Retinal pigment epithelial cell (primary cell): Measurements from ENCODE around the gene NACC2.

ENCODE experiments used
- DNase-seq: peaks from one replicate; pipeline ENCODE4 v3.0.0-alpha.2; 2010; ENCODE audit warnings: low read depth
- H3K4me3 ChIP-seq: 2 replicates; pipeline ENCODE4 v1.5.1; 2011; ENCODE audit warnings: mild to moderate bottlenecking, low read length, control low read depth, moderate library complexity
- TF ChIP-seq, protein P1 (sequence below): conservative IDR thresholded peaks from 2 replicates; pipeline ENCODE4 v1.5.1; 2011; ENCODE audit warnings: low read depth, low read length, control low read depth, inconsistent platforms

NACC2 gene

DNA sequence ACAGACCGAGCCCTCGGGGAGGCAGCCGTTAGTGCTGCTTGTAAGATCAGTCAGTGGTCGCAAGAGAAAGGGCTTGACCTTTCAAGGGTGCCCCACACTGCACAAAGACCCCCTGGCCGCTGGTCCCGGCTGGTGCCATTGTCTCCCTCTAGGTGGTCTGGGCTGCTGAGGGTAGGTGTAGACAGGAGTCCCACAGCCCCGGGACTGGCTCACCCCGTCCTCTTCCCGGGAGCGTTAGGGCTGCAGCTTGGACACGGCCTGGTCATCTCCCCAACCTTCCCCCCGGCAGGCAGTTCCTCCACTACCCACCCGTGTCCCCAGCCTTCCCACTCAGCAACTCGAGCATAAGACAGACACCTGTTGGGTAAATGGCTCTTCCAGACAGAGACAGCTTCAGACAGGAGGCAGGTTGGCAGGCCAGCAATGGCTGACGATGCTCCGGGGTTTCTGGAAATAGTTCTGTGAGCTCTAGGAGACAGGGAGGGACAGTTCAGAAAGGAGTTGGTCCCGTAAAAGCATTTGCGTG, 38.9 kb upstream of the NACC2 start:
- TF ChIP-seq, protein P1, sequence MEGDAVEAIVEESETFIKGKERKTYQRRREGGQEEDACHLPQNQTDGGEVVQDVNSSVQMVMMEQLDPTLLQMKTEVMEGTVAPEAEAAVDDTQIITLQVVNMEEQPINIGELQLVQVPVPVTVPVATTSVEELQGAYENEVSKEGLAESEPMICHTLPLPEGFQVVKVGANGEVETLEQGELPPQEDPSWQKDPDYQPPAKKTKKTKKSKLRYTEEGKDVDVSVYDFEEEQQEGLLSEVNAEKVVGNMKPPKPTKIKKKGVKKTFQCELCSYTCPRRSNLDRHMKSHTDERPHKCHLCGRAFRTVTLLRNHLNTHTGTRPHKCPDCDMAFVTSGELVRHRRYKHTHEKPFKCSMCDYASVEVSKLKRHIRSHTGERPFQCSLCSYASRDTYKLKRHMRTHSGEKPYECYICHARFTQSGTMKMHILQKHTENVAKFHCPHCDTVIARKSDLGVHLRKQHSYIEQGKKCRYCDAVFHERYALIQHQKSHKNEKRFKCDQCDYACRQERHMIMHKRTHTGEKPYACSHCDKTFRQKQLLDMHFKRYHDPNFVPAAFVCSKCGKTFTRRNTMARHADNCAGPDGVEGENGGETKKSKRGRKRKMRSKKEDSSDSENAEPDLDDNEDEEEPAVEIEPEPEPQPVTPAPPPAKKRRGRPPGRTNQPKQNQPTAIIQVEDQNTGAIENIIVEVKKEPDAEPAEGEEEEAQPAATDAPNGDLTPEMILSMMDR = no peak
- no peak overlapping the region for H3K4me3 ChIP-seq
- no peak for DNase-seq

DNA sequence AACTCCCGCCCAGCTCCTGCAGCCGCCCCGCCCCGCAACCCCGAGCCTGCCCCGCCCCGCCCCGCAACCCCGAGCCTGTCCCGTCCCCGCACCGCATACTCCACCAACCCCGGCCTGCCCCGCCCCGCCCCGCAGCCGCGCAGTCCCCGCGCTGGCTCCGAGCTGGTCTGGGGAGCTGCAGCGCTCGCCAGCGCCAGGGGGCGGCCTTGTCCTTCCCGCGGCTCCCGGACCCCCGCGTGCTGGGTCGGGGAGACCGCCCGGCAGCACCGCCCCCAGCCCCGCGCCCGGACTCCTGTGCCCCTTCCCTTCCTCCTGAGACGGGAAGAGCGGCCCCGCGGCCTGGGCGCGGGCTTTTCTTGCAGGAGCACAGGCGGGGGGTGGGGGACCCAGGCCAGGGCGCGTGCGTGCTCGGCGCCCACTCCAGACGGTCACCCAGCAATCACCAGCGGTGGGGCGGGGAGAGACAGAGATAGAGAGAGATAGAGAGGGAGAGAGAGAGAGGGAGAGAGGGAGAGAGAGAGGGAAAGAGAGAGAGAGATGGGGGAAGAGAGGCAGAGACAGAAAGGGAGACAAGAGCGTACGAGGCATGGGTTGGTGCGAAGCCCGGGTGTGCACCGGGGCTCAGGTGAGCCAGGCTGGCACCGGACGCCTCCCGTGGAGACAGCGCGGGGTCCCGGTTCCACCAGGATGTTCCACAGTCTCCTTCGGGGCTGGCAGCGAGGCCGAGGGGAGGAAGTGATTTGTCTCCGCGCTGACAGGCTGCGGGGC, 38.3 kb upstream of the NACC2 start:
- DNase-seq = no peak
- TF ChIP-seq, protein P1 = peak; percentile 56
- peak overlapping the region; percentile 16 for H3K4me3 ChIP-seq

DNA sequence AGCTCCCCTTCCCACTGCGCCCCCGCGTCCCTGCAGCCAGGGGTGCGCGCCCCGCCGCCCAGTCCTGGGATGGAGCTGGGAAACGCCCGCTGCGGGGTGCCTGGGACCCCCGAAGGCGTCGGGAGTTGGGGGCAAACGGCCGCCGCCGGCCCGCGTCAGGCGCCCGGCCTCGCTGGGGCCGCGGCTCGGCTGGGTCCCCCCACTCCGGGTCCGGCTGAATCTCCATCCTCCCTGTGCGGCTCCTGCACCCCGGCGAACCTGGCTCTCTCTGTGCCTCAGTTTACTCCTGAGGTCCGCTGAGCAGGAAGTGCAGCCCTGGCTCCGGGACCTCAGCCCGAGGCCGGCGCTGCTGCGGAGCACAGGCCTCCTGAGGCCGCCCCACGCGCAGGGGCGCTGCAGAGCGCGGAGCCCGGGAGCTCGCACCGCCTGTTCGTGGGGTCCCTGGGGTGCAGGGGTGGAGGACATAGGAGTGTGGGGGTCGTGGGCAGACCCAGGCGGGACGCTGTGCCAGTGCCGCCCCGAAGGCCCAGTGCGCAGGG, 37.5 kb upstream of the NACC2 start:
- TF ChIP-seq, protein P1 = peak; percentile 6
- DNase-seq = no peak
- no peak overlapping the region for H3K4me3 ChIP-seq

DNA sequence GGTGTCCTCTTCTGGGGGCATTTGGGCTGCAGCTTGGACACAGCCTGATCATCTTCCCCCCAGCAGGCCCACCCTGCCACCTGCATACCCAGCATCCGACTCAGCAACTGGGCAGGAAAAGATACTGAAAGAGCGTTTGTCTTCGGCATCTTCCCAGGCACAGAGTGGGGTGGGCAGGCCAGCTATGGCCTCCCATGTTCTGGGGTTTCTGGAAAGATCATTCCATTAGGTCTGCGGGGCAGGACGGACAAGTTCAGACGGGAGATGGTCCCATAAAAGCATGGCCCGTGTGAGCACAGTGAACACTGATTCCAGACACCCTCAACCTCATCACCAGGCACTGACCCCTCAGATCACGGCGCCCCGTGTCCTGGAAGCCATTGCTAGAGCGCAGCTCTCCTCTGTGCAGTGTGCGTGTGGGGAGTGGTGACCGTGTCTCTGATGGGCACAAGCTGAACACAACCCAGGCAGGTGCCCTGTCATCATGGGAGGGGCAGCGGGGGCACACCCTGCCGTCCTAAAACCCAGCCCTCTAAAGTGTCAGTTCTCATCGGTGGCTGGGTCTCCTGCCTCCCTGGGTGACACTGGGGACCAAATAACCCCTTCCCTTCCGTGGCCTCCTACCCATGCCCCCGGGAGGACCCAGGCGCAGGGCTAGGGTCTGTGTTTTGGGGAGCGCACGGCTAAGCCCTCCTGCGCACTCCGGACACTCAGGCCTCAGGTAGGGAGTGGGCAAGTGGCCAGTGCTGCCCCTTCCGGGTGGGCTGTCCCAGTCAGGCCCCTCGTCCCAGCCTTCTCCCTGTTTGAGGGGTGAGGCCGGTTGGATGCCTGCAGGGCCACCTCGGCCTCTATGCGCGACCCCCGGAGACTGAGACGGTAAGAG, 36.8 kb upstream of the NACC2 start:
- DNase-seq = no peak
- H3K4me3 ChIP-seq = no peak overlapping the region
- TF ChIP-seq, protein P1 = no peak

DNA sequence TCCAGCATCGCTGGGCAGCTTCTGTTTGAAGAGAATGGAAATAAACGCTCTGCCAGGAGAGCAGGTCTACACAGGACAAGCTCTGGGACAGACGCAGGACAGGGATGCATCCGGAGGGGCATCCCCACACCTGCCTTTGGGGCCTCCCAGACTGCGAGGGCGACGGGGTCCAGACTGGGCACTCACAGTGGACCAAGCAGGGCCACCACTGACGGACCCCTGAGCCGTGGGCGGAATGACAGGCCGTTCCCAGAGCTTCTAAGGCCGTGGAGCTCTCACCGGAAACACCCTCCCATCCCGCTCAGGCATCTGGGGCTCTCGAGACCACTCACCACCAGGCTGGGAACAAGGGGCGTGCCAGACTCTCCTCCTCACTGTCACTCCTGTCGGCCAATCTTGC, 34.1 kb upstream of the NACC2 start:
- no peak overlapping the region for H3K4me3 ChIP-seq
- DNase-seq = no peak
- TF ChIP-seq, protein P1 = no peak

DNA sequence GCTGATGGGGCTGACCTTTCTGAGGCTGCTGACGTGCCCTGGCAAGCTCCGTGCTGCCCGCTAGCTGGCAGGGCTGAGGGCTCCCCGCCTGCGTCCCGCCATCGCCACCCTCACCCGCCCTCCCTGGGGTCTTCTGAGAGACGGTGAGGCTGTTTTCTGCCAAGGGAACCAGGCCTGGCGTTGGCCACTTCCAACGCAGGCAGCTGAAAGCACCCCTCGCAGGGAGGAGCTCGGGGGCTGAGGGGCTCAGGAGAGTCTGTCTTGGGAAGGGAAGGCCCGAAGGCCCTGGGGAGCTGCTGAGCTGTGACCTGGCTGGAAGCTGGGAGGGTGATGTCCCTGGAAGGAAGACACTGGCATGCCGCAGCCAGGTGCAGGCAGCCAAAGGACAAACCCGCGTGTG, 33.3 kb upstream of the NACC2 start:
- TF ChIP-seq, protein P1 = no peak
- no peak for DNase-seq
- H3K4me3 ChIP-seq = no peak overlapping the region
